HUES64 (cell line): ENCODE results near the gene CBY3.
"Not testable (repeated sequence)": the region's sequence is repeated elsewhere in the genome, so short reads cannot be mapped to it uniquely, and the experiment has no call there.

Experiments
- H3K27ac ChIP-seq: 2 replicates; pipeline ENCODE4 v1.7.0; 2013; ENCODE audit warnings: low read depth, low read length, inconsistent platforms
- H3K27me3 ChIP-seq: 2 replicates; pipeline ENCODE4 v1.6.1; 2013; ENCODE audit warnings: mild to moderate bottlenecking, low read length; ENCODE audit not compliant: insufficient read depth
- H3K36me3 ChIP-seq: 2 replicates; pipeline ENCODE4 v1.6.1; 2013; ENCODE audit warnings: mild to moderate bottlenecking, low read length; ENCODE audit not compliant: insufficient read depth
- H3K4me1 ChIP-seq: 2 replicates; pipeline ENCODE4 v1.6.1; 2013; ENCODE audit warnings: mild to moderate bottlenecking, low read length, moderate library complexity; ENCODE audit not compliant: insufficient read depth
- H3K4me3 ChIP-seq: 2 replicates; pipeline ENCODE4 v1.5.1; 2013; ENCODE audit warnings: mild to moderate bottlenecking, low read length, moderate library complexity
- H3K9ac ChIP-seq: 2 replicates; pipeline ENCODE4 v1.6.1; 2013; ENCODE audit warnings: mild to moderate bottlenecking, low read depth, low read length
- H3K9me3 ChIP-seq: 2 replicates; pipeline ENCODE4 v1.6.1; 2013; ENCODE audit warnings: low read depth, low read length; ENCODE audit not compliant: insufficient read depth
- WGBS: fragments of 150-250, 120-280 bp; methylation state at CpG from one replicate; pipeline ENCODE4 v1.1.7; 2013; ENCODE audit warnings: missing lambda C conversion rate; 5-methylcytosine and 5-hydroxymethylcytosine counted together

CBY3 gene

GRCh38 chr5:179639296-179639695 lies 41.5 kb downstream of the CBY3 start:
- not testable (repeated sequence) for H3K27ac ChIP-seq, H3K4me3 ChIP-seq, H3K9me3 ChIP-seq, H3K27me3 ChIP-seq, H3K9ac ChIP-seq, H3K36me3 ChIP-seq, H3K4me1 ChIP-seq
- 95% methylated on average over 11 of the region's 11 CpGs for WGBS

DNA sequence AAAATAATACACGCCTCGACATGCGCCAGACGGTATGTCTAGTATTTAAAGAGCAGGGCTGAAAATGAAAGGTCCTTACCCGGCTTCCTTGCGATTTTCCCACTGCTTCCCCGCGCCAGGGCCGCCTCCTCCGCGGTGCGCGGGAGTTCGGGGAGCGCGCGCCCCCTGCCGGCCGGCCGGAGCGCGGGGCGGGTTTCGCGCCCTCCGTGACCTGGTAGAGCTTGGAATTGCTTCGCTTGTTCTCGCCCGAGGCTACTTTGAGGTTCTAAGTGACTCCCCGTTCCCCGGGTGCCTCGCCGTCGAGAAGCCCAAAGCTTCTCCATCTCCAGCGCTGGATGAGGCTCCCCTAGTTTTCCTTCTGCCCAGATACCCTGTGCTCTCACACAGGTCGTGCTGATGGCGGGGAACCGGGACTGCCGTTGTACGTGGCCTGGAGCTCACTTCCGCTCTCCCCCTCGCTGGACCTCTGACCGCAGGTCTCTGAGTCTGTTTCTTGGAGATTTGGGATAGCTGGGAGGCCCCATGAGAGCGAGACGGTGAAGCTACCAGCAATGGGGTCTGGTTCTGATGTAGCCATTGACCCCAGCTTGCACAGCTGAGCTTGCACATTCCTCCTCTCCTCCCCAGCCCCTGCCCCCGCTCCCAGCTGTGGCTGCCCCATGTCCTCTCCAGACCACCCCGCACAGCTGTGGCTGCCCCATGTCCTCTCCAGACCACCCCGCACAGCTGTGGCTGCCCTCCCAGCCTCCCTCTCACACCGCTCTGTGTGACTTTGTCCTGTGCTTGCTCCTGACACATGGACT lies 46.3 kb downstream of the CBY3 start:
- H3K9me3 ChIP-seq, H3K27ac ChIP-seq, H3K27me3 ChIP-seq, H3K4me1 ChIP-seq, H3K9ac ChIP-seq, H3K36me3 ChIP-seq: not testable (repeated sequence)
- H3K4me3 ChIP-seq = peak overlapping the region; percentile 41; the same call in 1 of the 2 replicates
- 19% methylated on average over 6 of the region's 49 CpGs for WGBS

DNA sequence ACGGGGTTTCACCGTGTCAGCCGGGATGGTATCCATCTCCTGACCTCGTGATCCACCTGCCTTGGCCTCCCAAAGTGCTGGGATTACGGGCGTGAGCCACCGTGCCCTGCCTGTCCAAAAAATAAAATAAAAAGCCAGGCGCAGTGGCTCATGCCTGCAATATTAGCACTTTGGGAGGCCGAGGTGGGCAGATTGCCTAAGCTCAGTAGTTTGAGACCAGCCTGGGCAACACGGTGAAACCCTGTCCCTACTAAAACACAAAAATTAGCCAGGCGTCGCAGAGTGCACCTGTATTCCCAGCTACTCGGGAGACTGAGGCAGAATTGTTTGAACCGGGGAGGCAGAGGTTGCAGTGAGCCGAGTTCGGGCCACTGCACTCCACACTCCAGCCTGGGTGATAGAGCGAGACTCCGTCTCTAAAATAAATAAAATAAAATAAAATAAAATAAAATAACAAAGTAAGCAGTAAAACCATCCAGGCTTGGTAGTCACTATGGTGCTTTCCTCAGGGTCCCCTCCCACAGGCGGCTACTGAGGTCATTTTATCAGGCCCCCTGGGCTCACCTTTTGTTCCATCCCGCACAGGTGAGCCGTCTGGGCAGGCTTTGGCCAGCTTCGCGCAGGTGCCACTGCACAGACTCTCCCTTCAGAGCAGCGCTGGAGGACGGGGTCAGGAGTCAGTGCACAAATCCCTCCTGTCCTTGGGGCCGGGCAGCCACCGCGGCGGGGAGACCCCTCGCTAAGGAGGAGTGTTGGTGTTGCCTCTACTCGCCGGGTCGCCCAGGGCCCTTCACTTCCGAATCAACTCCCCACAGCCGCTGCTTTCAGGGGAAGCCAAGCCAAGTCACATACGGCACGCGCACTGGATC lies 47.1 kb downstream of the CBY3 start:
- H3K27me3 ChIP-seq, H3K36me3 ChIP-seq, H3K4me1 ChIP-seq, H3K9me3 ChIP-seq, H3K27ac ChIP-seq, H3K9ac ChIP-seq: not testable (repeated sequence)
- H3K4me3 ChIP-seq = peak overlapping the region; percentile 42; the same call in 1 of the 2 replicates
- 89% methylated on average over 16 of the region's 38 CpGs for WGBS
